HepG2 (cell line): Measurements from ENCODE around the gene DOCK3. TPM values are rescaled to one million over a fixed set of nuclear protein-coding genes. Genes with fewer than 3 reads are reported as not detected.

Experiments
- ATAC-seq: fragments of 200-7000 bp; cut with Tn5 transposase; 3 replicates; pipeline ENCODE4 v1.9.1; 2020; ENCODE audit warnings: mild to moderate bottlenecking, moderate library complexity
- BruUV-seq: library from RNA; stranded (reverse); fragments of 400-500 nt; replicated peaks from 2 replicates; lab custom pipeline; 2021; lab: Mats Ljungman, UMichigan
- CTCF ChIA-PET: fragments of 300-600 bp; formaldehyde crosslinking; extraction: SDS; loops from one replicate; lab custom pipeline; 2021; ENCODE audit warnings: low total read pairs, inconsistent platforms, low intra/inter-chr PET ratio; lab: Yijun Ruan, JAX
- POLR2A ChIA-PET: fragments of 350-600 bp; sonication (Branson Sonifier 250); formaldehyde crosslinking; loops from one replicate; lab custom pipeline; 2020; ENCODE audit warnings: antibody characterized with exemption, inconsistent platforms; lab: Yijun Ruan, JAX
- DNase-seq: peaks from one replicate; pipeline ENCODE4 v3.0.0-alpha.2; 2015; ENCODE audit warnings: low spot score
- FAIRE-seq: peaks from 3 replicates; lab custom pipeline; 2011; peaks lifted over from hg19 to GRCh38; lab: Jason Lieb, UNC
- H2AFZ ChIP-seq: one replicate; pipeline ENCODE4 v1.6.1; 2011; ENCODE audit warnings: low read length, inconsistent platforms
- H3K27ac ChIP-seq: fragments of 300-600 bp; 3 replicates; pipeline ENCODE4 v1.8.0; 2011; ENCODE audit warnings: mixed run types, mild to moderate bottlenecking, mixed read lengths, low read length, inconsistent platforms; ENCODE audit not compliant: insufficient read depth; ENCODE audit errors: extremely low read length
- H3K27me3 ChIP-seq, 2 experiments: fragments of 200-600 bp in 1 of 2; 2 replicates in 1 of 2; 3 replicates in 1 of 2; pipeline versions ENCODE4 v1.6.0 to v1.8.0; 2011; ENCODE audit warnings: low read length in 2 of 2, mild to moderate bottlenecking in 2 of 2, moderate library complexity in 2 of 2, inconsistent platforms in 1 of 2; ENCODE audit not compliant: insufficient read depth in 2 of 2, control insufficient read depth in 1 of 2
- H3K36me3 ChIP-seq, 2 experiments: fragments of 200-600 bp in 1 of 2; replicated peaks in 1 of 2; 2 replicates in 1 of 2; 3 replicates in 1 of 2; pipeline versions ENCODE4 v1.5.1 to v1.8.0; 2011; ENCODE audit warnings: low read length in 2 of 2, inconsistent platforms in 1 of 2; ENCODE audit not compliant: insufficient read depth in 2 of 2, control insufficient read depth in 1 of 2
- H3K4me1 ChIP-seq: 2 replicates; pipeline ENCODE4 v1.5.1; 2012; ENCODE audit warnings: low read length, inconsistent platforms; ENCODE audit not compliant: insufficient read depth
- H3K4me2 ChIP-seq: 2 replicates; pipeline ENCODE4 v1.6.0; 2011; ENCODE audit warnings: low read depth, low read length, inconsistent platforms
- H3K4me3 ChIP-seq, 3 experiments: fragments of 200-600 bp in 1 of 3; sonication (generic), shearing (Covaris generic) in 1 of 3; replicated peaks in 1 of 3; 2 replicates each; pipeline ENCODE4 v1.5.1; 2011 to 2016; ENCODE audit warnings: low read length in 3 of 3, inconsistent platforms in 2 of 3, low read depth in 2 of 3, mild to moderate bottlenecking in 2 of 3, control low read depth in 1 of 3, mixed read lengths in 1 of 3; ENCODE audit not compliant: insufficient read depth in 1 of 3
- H3K79me2 ChIP-seq: one replicate; pipeline ENCODE4 v1.6.1; 2011; ENCODE audit warnings: low read length, inconsistent platforms; ENCODE audit not compliant: insufficient read depth
- H3K9ac ChIP-seq: 2 replicates; pipeline ENCODE4 v1.6.0; 2011; ENCODE audit warnings: mild to moderate bottlenecking, low read depth, low read length, inconsistent platforms; ENCODE audit not compliant: insufficient read depth
- H3K9me3 ChIP-seq: 2 replicates; pipeline ENCODE4 v1.5.1; 2012; ENCODE audit warnings: mild to moderate bottlenecking, low read length
- H4K20me1 ChIP-seq: 2 replicates; pipeline ENCODE4 v1.6.0; 2011; ENCODE audit warnings: inconsistent platforms, mild to moderate bottlenecking, low read length, moderate library complexity; ENCODE audit not compliant: insufficient read depth
- RAD21 ChIP-seq: fragments of 450-650 bp; formaldehyde crosslinking; IDR thresholded peaks from 2 replicates; pipeline ENCODE4 v1.5.0; 2020; ENCODE audit warnings: mild to moderate bottlenecking
- SP5 ChIP-seq: IDR thresholded peaks from 2 replicates; pipeline ENCODE4 v1.6.1; 2016; ENCODE audit warnings: low read depth, borderline replicate concordance
- TSC22D2 ChIP-seq: sonication (generic); formaldehyde crosslinking; IDR thresholded peaks from 2 replicates; pipeline ENCODE4 v1.5.1; 2020; ENCODE audit warnings: missing genetic modification reagents, mild to moderate bottlenecking, borderline replicate concordance
- ZNF547 ChIP-seq: sonication (generic); formaldehyde crosslinking; IDR thresholded peaks from 2 replicates; pipeline ENCODE4 v1.5.1; 2020; ENCODE audit warnings: mild to moderate bottlenecking, missing genetic modification reagents
- WGBS: methylation state at CpG from one replicate; pipeline ENCODE4 v1.1.6; 2017; ENCODE audit warnings: low lambda C conversion rate; 5-methylcytosine and 5-hydroxymethylcytosine counted together
- in situ Hi-C: cut with HindIII; loops from 2 replicates; pipeline ENCODE4 v1.10.0; 2017; ENCODE audit warnings: low pct_unique_long_range_greater_than_20kb; ENCODE audit not compliant: extremely low pct_ligation_motif_present
- intact Hi-C: fragments of 100-400 bp; cut with micrococcal nuclease; formaldehyde crosslinking; loops from one replicate; pipeline ENCODE4 v1.10.0; 2022; ENCODE audit not compliant: unreplicated experiment
- polyA plus RNA-seq, 8 experiments: library from polyadenylated mRNA; depleted of rRNA in 3 of 8; stranded (reverse) in 7 of 8; unstranded in 1 of 8; fragments of >200 nt; fragmentation: Illumina TruSeq in 4 of 8; extraction: Trizol in 4 of 8; gene quantifications; 2 replicates each; pipeline versions ENCODE4 v1.2.1 to v1.2.3, GENCODE V29; 2011 to 2016; ENCODE audit warnings: low read depth in 4 of 8, missing spikeins in 1 of 8, mixed read lengths in 1 of 8; ENCODE audit not compliant: insufficient read depth in 1 of 8
- total RNA-seq, 5 experiments: library from RNA; depleted of rRNA; stranded (reverse); fragments of >200 nt; fragmentation: Illumina TruSeq; extraction: Trizol; gene quantifications; 2 replicates each; pipeline ENCODE4 v1.2.3, GENCODE V29; 2016; ENCODE audit warnings: low read depth in 1 of 5
- TF ChIP-seq, protein P1 (sequence below): sonication (generic); formaldehyde crosslinking; IDR thresholded peaks from 2 replicates; pipeline ENCODE4 v1.8.1; 2023; ENCODE audit warnings: mild to moderate bottlenecking, moderate library complexity, missing genetic modification reagents
- TF ChIP-seq, protein P2 (sequence below): sonication (generic); formaldehyde crosslinking; IDR thresholded peaks from 2 replicates; pipeline ENCODE4 v1.8.1; 2023; ENCODE audit warnings: missing genetic modification reagents, mild to moderate bottlenecking, borderline replicate concordance
- TF ChIP-seq, protein P3 (sequence below): sonication (generic); formaldehyde crosslinking; IDR thresholded peaks from 2 replicates; pipeline ENCODE4 v1.4.0; 2020; ENCODE audit warnings: mild to moderate bottlenecking, missing genetic modification reagents
- TF ChIP-seq, protein P4 (sequence below): sonication (generic); formaldehyde crosslinking; IDR thresholded peaks from 2 replicates; pipeline ENCODE4 v1.4.0; 2020; ENCODE audit warnings: missing genetic modification reagents, borderline replicate concordance

Gene DOCK3
- total and polyA plus RNA-seq, 2 of the 13 experiments (the other 11 are each of a cell fraction or from before 2014, with no cell fraction given): not detected

DNA sequence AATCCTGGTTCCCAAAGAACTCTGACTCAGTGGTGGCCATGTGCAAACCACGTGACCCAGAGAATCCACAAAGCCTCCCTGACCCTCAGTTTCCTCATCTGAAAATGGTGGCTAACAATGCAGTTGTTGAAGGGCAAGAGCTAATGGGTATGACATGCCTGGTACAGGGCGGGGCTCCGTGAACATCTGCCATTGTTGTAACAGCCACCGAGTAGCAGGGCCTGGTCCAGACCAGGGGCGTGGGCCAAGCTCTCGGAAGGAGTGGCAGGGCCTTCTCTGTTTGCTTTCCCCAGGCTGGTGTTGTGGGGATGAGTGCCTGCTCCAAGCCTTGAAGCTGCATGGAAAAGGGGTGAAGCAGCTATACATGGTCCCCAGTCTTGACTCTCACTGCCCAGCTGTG lies 44.3 kb upstream of the DOCK3 start:
- H4K20me1 ChIP-seq: no peaks in the 10 kb centered on the region
- CTCF ChIA-PET: no interaction called here
- H3K27me3 ChIP-seq: no peaks in the 10 kb centered on the region
- no peak overlapping the region for H2AFZ ChIP-seq
- no peak overlapping the region for H3K27ac ChIP-seq
- H3K4me2 ChIP-seq: no peak overlapping the region
- WGBS: 82% methylated on average over 4 of the region's 6 CpGs
- no peaks in the 10 kb centered on the region for H3K4me1 ChIP-seq
- no peak overlapping the region for H3K9ac ChIP-seq
- intact Hi-C loops: no loop called here
- in situ Hi-C loops: no loop called here
- no peaks in the 10 kb centered on the region for H3K9me3 ChIP-seq
- H3K4me3 ChIP-seq: no peak overlapping the region
- no TSS peak for BruUV-seq
- ATAC-seq: no peak
- FAIRE-seq: no peak
- POLR2A ChIA-PET: no interaction called here
- DNase-seq: no peak
- TF ChIP-seq RAD21 (no peak), TSC22D2 (CRISPR knock-in tag) (no peak), ZNF547 (CRISPR knock-in tag) (no peak), SP5 (CRISPR knock-in tag) (no peak)
- TF ChIP-seq, protein P1, sequence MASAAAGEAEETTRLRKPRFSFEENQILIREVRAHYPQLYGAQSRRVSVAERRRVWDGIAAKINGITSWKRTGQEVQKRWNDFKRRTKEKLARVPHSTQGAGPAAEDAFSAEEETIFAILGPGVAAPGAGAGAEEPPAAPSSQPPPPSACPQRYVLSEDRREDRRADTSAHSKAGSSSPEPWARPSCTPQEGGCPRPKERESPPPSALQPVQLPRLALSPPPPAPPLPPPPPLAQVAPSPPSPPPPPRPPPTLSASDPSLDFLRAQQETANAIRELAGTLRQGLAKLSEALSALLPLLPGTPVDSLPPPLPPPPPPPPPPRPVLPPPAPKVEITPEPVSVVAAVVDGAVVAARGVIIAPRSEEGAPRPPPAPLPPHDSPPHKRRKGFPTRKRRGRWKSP (CRISPR knock-in tag): no peak
- TF ChIP-seq, protein P2, sequence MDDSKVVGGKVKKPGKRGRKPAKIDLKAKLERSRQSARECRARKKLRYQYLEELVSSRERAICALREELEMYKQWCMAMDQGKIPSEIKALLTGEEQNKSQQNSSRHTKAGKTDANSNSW (CRISPR knock-in tag): no peak
- TF ChIP-seq, protein P3, sequence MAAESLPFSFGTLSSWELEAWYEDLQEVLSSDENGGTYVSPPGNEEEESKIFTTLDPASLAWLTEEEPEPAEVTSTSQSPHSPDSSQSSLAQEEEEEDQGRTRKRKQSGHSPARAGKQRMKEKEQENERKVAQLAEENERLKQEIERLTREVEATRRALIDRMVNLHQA (CRISPR knock-in tag): no peak
- TF ChIP-seq, protein P4, sequence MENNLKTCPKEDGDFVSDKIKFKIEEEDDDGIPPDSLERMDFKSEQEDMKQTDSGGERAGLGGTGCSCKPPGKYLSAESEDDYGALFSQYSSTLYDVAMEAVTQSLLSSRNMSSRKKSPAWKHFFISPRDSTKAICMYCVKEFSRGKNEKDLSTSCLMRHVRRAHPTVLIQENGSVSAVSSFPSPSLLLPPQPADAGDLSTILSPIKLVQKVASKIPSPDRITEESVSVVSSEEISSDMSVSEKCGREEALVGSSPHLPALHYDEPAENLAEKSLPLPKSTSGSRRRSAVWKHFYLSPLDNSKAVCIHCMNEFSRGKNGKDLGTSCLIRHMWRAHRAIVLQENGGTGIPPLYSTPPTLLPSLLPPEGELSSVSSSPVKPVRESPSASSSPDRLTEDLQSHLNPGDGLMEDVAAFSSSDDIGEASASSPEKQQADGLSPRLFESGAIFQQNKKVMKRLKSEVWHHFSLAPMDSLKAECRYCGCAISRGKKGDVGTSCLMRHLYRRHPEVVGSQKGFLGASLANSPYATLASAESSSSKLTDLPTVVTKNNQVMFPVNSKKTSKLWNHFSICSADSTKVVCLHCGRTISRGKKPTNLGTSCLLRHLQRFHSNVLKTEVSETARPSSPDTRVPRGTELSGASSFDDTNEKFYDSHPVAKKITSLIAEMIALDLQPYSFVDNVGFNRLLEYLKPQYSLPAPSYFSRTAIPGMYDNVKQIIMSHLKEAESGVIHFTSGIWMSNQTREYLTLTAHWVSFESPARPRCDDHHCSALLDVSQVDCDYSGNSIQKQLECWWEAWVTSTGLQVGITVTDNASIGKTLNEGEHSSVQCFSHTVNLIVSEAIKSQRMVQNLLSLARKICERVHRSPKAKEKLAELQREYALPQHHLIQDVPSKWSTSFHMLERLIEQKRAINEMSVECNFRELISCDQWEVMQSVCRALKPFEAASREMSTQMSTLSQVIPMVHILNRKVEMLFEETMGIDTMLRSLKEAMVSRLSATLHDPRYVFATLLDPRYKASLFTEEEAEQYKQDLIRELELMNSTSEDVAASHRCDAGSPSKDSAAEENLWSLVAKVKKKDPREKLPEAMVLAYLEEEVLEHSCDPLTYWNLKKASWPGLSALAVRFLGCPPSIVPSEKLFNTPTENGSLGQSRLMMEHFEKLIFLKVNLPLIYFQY (CRISPR knock-in tag): no peak
- TF ChIP-seq, all 625 proteins: peak for 0
- Histone ChIP-seq H3K79me2 (no peaks in the 10 kb centered on the region), H3K36me3 (peaks cover 3 to 15% of the 10 kb centered on the region in 2 experiments; a peak in 2 of 5 replicates)
